WTC11 (cell line): ENCODE data around the gene KCNG3.

ENCODE experiments used
- CREM ChIP-seq: sonication (generic); formaldehyde crosslinking; IDR thresholded peaks from 2 replicates; pipeline ENCODE4 v1.8.1; 2022; ENCODE audit warnings: mild to moderate bottlenecking, missing genetic modification reagents, moderate library complexity
- NFATC4 ChIP-seq: fragments of 250-450 bp; sonication (Bioruptor Pico); IDR thresholded peaks from 2 replicates; pipeline ENCODE4 v1.9.0; 2021; ENCODE audit warnings: mild to moderate bottlenecking
- PRRX2 ChIP-seq: fragments of 250-450 bp; sonication (Bioruptor Pico); IDR thresholded peaks from 2 replicates; pipeline ENCODE4 v1.8.0; 2021; ENCODE audit warnings: mild to moderate bottlenecking
- RELA ChIP-seq: sonication (generic); formaldehyde crosslinking; IDR thresholded peaks from 2 replicates; pipeline ENCODE4 v1.8.1; 2022; ENCODE audit warnings: missing genetic modification reagents, mild to moderate bottlenecking, borderline replicate concordance
- TF ChIP-seq, protein P1 (sequence below): fragments of 200-600 bp; IDR thresholded peaks from 2 replicates; pipeline ENCODE4 v1.8.0; 2022; ENCODE audit warnings: antibody characterized with exemption
- TF ChIP-seq, protein P2 (sequence below): sonication (generic); formaldehyde crosslinking; IDR thresholded peaks from 2 replicates; pipeline ENCODE4 v1.8.0; 2022; ENCODE audit warnings: mild to moderate bottlenecking, missing genetic modification reagents
- TF ChIP-seq, protein P3 (sequence below): sonication (generic); formaldehyde crosslinking; IDR thresholded peaks from 2 replicates; pipeline ENCODE4 v1.8.1; 2023; ENCODE audit warnings: mild to moderate bottlenecking, moderate library complexity, missing genetic modification reagents
- TF ChIP-seq, protein P4 (sequence below): sonication (generic); formaldehyde crosslinking; conservative IDR thresholded peaks from 2 replicates; pipeline ENCODE4 v1.8.1; 2022; ENCODE audit warnings: mild to moderate bottlenecking, missing genetic modification reagents
- TF ChIP-seq, protein P5 (sequence below): fragments of 250-450 bp; sonication (Bioruptor Pico); IDR thresholded peaks from 2 replicates; pipeline ENCODE4 v2.1.2; 2022; ENCODE audit warnings: mild to moderate bottlenecking, moderate library complexity

DNA sequence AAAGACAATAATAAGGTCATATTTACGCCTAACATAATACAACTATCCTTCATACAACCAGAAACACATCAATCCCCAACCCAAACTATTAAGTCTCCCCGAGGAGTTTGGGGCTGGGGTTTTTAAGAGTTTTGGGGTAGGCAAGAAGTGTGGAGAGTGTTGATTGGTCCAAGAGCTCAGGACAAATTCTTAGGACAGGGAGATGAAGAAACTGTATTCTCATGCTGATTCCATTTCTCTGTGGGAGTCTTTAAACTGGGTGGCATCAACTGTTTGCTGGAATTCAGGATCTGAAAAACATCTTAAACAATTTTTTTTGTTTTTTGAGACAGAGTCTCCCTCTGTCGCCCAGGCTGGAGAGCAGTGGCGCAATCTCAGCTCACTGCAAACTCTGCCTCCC, 49.1 kb upstream of the KCNG3 start:
- TF ChIP-seq, protein P1, sequence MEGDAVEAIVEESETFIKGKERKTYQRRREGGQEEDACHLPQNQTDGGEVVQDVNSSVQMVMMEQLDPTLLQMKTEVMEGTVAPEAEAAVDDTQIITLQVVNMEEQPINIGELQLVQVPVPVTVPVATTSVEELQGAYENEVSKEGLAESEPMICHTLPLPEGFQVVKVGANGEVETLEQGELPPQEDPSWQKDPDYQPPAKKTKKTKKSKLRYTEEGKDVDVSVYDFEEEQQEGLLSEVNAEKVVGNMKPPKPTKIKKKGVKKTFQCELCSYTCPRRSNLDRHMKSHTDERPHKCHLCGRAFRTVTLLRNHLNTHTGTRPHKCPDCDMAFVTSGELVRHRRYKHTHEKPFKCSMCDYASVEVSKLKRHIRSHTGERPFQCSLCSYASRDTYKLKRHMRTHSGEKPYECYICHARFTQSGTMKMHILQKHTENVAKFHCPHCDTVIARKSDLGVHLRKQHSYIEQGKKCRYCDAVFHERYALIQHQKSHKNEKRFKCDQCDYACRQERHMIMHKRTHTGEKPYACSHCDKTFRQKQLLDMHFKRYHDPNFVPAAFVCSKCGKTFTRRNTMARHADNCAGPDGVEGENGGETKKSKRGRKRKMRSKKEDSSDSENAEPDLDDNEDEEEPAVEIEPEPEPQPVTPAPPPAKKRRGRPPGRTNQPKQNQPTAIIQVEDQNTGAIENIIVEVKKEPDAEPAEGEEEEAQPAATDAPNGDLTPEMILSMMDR: no peak
- TF ChIP-seq, protein P2, sequence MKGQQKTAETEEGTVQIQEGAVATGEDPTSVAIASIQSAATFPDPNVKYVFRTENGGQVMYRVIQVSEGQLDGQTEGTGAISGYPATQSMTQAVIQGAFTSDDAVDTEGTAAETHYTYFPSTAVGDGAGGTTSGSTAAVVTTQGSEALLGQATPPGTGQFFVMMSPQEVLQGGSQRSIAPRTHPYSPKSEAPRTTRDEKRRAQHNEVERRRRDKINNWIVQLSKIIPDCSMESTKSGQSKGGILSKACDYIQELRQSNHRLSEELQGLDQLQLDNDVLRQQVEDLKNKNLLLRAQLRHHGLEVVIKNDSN: no peak
- TF ChIP-seq, protein P3, sequence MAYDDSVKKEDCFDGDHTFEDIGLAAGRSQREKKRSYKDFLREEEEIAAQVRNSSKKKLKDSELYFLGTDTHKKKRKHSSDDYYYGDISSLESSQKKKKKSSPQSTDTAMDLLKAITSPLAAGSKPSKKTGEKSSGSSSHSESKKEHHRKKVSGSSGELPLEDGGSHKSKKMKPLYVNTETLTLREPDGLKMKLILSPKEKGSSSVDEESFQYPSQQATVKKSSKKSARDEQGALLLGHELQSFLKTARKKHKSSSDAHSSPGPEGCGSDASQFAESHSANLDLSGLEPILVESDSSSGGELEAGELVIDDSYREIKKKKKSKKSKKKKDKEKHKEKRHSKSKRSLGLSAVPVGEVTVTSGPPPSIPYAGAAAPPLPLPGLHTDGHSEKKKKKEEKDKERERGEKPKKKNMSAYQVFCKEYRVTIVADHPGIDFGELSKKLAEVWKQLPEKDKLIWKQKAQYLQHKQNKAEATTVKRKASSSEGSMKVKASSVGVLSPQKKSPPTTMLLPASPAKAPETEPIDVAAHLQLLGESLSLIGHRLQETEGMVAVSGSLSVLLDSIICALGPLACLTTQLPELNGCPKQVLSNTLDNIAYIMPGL: no peak
- TF ChIP-seq CREM (CRISPR knock-in tag): no peak
- TF ChIP-seq RELA: no peak
- no peak for TF ChIP-seq PRRX2 (CRISPR knock-in tag)
- TF ChIP-seq, protein P4, sequence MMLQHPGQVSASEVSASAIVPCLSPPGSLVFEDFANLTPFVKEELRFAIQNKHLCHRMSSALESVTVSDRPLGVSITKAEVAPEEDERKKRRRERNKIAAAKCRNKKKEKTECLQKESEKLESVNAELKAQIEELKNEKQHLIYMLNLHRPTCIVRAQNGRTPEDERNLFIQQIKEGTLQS (CRISPR knock-in tag): no peak
- TF ChIP-seq, protein P5, sequence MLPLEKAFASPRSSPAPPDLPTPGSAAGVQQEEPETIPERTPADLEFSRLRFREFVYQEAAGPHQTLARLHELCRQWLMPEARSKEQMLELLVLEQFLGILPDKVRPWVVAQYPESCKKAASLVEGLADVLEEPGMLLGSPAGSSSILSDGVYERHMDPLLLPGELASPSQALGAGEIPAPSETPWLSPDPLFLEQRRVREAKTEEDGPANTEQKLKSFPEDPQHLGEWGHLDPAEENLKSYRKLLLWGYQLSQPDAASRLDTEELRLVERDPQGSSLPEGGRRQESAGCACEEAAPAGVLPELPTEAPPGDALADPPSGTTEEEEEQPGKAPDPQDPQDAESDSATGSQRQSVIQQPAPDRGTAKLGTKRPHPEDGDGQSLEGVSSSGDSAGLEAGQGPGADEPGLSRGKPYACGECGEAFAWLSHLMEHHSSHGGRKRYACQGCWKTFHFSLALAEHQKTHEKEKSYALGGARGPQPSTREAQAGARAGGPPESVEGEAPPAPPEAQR (CRISPR knock-in tag): no peak
- TF ChIP-seq NFATC4 (CRISPR knock-in tag): no peak
